ENCODE data around the gene ATP2B3. TPM values are rescaled to one million over a fixed set of nuclear protein-coding genes. Genes with fewer than 3 reads are reported as not detected.

The ATP2B3 gene
- total and polyA plus RNA-seq, 10 of the 15 experiments (the other 5 are each of a cell fraction or from before 2014, with no cell fraction given) = 0.01 TPM; not detected in 9

GRCh38 chrX:153611298-153612095, 94.1 kb downstream of the ATP2B3 start:
- no peak overlapping the region for H2AFZ ChIP-seq (ENCODE audit: control insufficient read depth, low read depth, low read length)
- peaks cover 0 to 2% of the 10 kb centered on the region in 2 experiments; a peak in 2 of 4 replicates for H3K27me3 ChIP-seq (replicated peaks in 1 of 2; ENCODE audit: control insufficient read depth in 2 of 2, insufficient read depth in 2 of 2, low read length in 1 of 2)
- WGBS (ENCODE audit: insufficient coverage, insufficient replicate concordance, low lambda C conversion rate, missing lambda C conversion rate) = 71% methylated on average over 11 of the region's 14 CpGs
- ChIA-PET POLR2A (no interaction called here), CTCF (interaction anchor here (0.8 to 1.4 kb wide), 2 partner anchors 9 to 56 kb away, joined by 3 to 5 read pairs; no protein-coding TSS in a partner anchor), SMC1A (ENCODE audit: uncharacterized antibody, unreplicated experiment) (no interaction called here), RAD21 (ENCODE audit: unreplicated experiment) (interaction anchor here (0.7 kb wide), 1 partner anchor 11 kb away, joined by 4 read pairs; no protein-coding TSS in a partner anchor)
- no peaks in the 10 kb centered on the region for H3K79me2 ChIP-seq (ENCODE audit: control insufficient read depth, insufficient read depth, low read length)
- H3K4me2 ChIP-seq (ENCODE audit: control insufficient read depth, insufficient read depth) = no peak overlapping the region
- intact Hi-C loops (cut with micrococcal nuclease; ENCODE audit: unreplicated experiment) = loop anchor here (5.0 kb wide), 1 partner anchor 56 kb away; no protein-coding TSS in a partner anchor
- H3K36me3 ChIP-seq (ENCODE audit: control insufficient read depth in 2 of 2, insufficient read depth in 2 of 2, low read length in 1 of 2) = no peaks in the 10 kb centered on the region
- H3K27ac ChIP-seq (ENCODE audit: control insufficient read depth, insufficient read depth) = no peak overlapping the region
- peaks cover 3% of the 10 kb centered on the region for H3K4me1 ChIP-seq (ENCODE audit: control insufficient read depth, insufficient read depth, low read length)
- ATAC-seq (no peak), DNase-seq (ENCODE audit: low read depth, low spot score) (no peak), FAIRE-seq (no peak)
- H3K4me3 ChIP-seq = no peak overlapping the region
- no TSS peak for BruUV-seq (replicated peaks)
- TF ChIP-seq POLR2A (IDR thresholded peaks at IDR 0.05; ENCODE audit: low read depth, low read length) = no peak
- no peak for TF ChIP-seq KDM1A (IDR thresholded peaks at IDR 0.05; ENCODE audit: borderline replicate concordance)
- TF ChIP-seq MEF2B (IDR thresholded peaks at IDR 0.05; ENCODE audit: partially characterized antibody, poor library complexity, severe bottlenecking) = no peak
- H3K9me3 ChIP-seq (replicated peaks; ENCODE audit: control insufficient read depth, insufficient read depth, low read length) = no peaks in the 10 kb centered on the region; the same call in 2 of the 3 replicates
- in situ Hi-C loops (cut with MboI) = no loop called here
- no peaks in the 10 kb centered on the region for H4K20me1 ChIP-seq (ENCODE audit: control insufficient read depth, insufficient read depth)
- H3K9ac ChIP-seq (ENCODE audit: control insufficient read depth, insufficient read depth, low read length) = no peak overlapping the region

- WGBS (ENCODE audit: insufficient coverage, insufficient replicate concordance, low lambda C conversion rate, missing lambda C conversion rate) = 3% methylated on average over 9 of the region's 10 CpGs
- TF ChIP-seq SPI1 (IDR thresholded peaks at IDR 0.05; ENCODE audit: borderline replicate concordance, insufficient read depth, low read depth, low read length) = 0 out of 2 replicates have a peak, but pooled peaks have one; percentile 13
- no peak for TF ChIP-seq GATAD2B (conservative IDR thresholded peaks at IDR 0.05; ENCODE audit: low read depth)
- no peak for TF ChIP-seq RBBP5 (conservative IDR thresholded peaks at IDR 0.05)
- no peak for TF ChIP-seq PAX8 (IDR thresholded peaks at IDR 0.05)
- peaks cover 3% of the 10 kb centered on the region for H3K4me1 ChIP-seq (ENCODE audit: control insufficient read depth, insufficient read depth, low read length)
- H4K20me1 ChIP-seq (ENCODE audit: control insufficient read depth, insufficient read depth) = no peaks in the 10 kb centered on the region
- peaks cover 0 to 2% of the 10 kb centered on the region in 2 experiments; a peak in 2 of 4 replicates for H3K27me3 ChIP-seq (replicated peaks in 1 of 2; ENCODE audit: control insufficient read depth in 2 of 2, insufficient read depth in 2 of 2, low read length in 1 of 2)
- no peaks in the 10 kb centered on the region for H3K36me3 ChIP-seq (ENCODE audit: control insufficient read depth in 2 of 2, insufficient read depth in 2 of 2, low read length in 1 of 2)
- in situ Hi-C loops (cut with MboI) (no loop called here), intact Hi-C loops (cut with micrococcal nuclease; ENCODE audit: unreplicated experiment) (loop anchor here (5.0 kb wide), 1 partner anchor 55 kb away; no protein-coding TSS in a partner anchor)
- H3K9me3 ChIP-seq (replicated peaks; ENCODE audit: control insufficient read depth, insufficient read depth, low read length) = no peaks in the 10 kb centered on the region; the same call in 2 of the 3 replicates
- ChIA-PET POLR2A (no interaction called here), RAD21 (ENCODE audit: unreplicated experiment) (interaction anchor here (0.7 kb wide), 1 partner anchor 12 kb away, joined by 4 read pairs; no protein-coding TSS in a partner anchor), SMC1A (ENCODE audit: uncharacterized antibody, unreplicated experiment) (no interaction called here), CTCF (interaction anchor here (0.5 to 1.8 kb wide), 3 partner anchors 12 to 55 kb away, joined by 3 to 5 read pairs (median 4); no protein-coding TSS in a partner anchor)
- H3K4me3 ChIP-seq = no peak overlapping the region
- no peak for DNase-seq (ENCODE audit: low read depth, low spot score)
- ATAC-seq = peak; percentile 58
- H3K9ac ChIP-seq (ENCODE audit: control insufficient read depth, insufficient read depth, low read length) = no peak overlapping the region
- no peaks in the 10 kb centered on the region for H3K79me2 ChIP-seq (ENCODE audit: control insufficient read depth, insufficient read depth, low read length)
- no peak overlapping the region for H2AFZ ChIP-seq (ENCODE audit: control insufficient read depth, low read depth, low read length)
- FAIRE-seq = no peak
- no peak overlapping the region for H3K4me2 ChIP-seq (ENCODE audit: control insufficient read depth, insufficient read depth)
- H3K27ac ChIP-seq (ENCODE audit: control insufficient read depth, insufficient read depth) = no peak overlapping the region
- no TSS peak for BruUV-seq (replicated peaks)
Observed at GRCh38 chrX:153612413-153612812, 95.0 kb downstream of the ATP2B3 start.

Measured in GM12878 (cell line).